ENCODE results near the gene ZNF697.
"Not testable (repeated sequence)": the region's sequence is repeated elsewhere in the genome, so short reads cannot be mapped to it uniquely, and the experiment has no call there.

Gene ZNF697

GRCh38 chr1:119647734-119648619 lies at the start of gene ZNF697:
Gene ZNF697, minus strand, starts transcription at chr1:119648266. Its CDS starts 22,166 bp downstream, at chr1:119626100.
- H3K4me3 Mint-ChIP-seq, result peak within 1 kb of the TSS; percentile 83 to 87
- no peaks in the 10 kb centered on the region for H3K9me3 Mint-ChIP-seq
- peaks cover 97% of the 10 kb centered on the region for H3K27me3 Mint-ChIP-seq
- DNase-seq, result peak; percentile 39 to 41
- peak; percentile 81 for ATAC-seq
- peaks cover 26% of the 10 kb centered on the region for H3K4me1 Mint-ChIP-seq
- H3K27ac Mint-ChIP-seq, result peak within 1 kb of the TSS in 1 of 2 donors; percentile 5

- Mint-ChIP-seq H3K27ac (no peak overlapping the region), H3K27me3 (peaks cover 23% of the 10 kb centered on the region), H3K9me3 (peaks cover 9 to 31% of the 10 kb centered on the region in 2 donors), H3K4me3 (no peak overlapping the region), H3K4me1 (no peaks in the 10 kb centered on the region)
- no peak for DNase-seq
- ATAC-seq, result no peak
Measured at GRCh38 chr1:119697598-119697997, 49.5 kb upstream of the ZNF697 start.

GRCh38 chr1:119696863-119697262 lies 48.8 kb upstream of the ZNF697 start:
- H3K4me3 Mint-ChIP-seq, H3K4me1 Mint-ChIP-seq, ATAC-seq, DNase-seq: not testable (repeated sequence)
- Mint-ChIP-seq H3K27ac (peak overlapping the region in 1 of 2 donors; percentile 14), H3K9me3 (peaks cover 2 to 23% of the 10 kb centered on the region in 2 donors), H3K27me3 (peaks cover 23% of the 10 kb centered on the region)

DNA sequence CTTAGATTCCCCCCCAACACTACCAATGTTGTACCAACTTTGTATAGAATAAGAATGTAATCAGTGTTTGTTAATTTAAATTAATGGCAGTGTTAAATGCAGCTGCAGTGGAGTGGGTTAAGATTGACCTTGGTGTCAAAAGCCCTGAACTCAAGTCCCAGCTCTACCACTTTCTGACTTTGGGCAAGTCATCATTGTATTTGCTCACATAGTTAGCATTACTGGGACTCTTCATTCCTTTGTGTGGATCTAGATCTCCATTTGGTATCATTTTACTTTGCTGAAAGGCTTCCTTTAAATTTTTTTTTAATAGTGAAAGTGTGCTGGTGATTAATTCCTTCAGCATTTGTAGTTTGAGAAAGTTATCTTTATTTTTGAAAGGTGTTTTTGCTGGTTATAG lies 41.4 kb upstream of the ZNF697 start:
- Mint-ChIP-seq H3K4me3 (no peak overlapping the region), H3K9me3 (no peaks in the 10 kb centered on the region), H3K27me3 (peaks cover 15% of the 10 kb centered on the region), H3K4me1 (no peaks in the 10 kb centered on the region), H3K27ac (no peak overlapping the region)
- ATAC-seq (no peak), DNase-seq (no peak)

- no peaks in the 10 kb centered on the region for H3K4me1 Mint-ChIP-seq
- no peak for ATAC-seq
- no peaks in the 10 kb centered on the region for H3K9me3 Mint-ChIP-seq
- H3K27ac Mint-ChIP-seq, result no peak overlapping the region
- no peak overlapping the region for H3K4me3 Mint-ChIP-seq
- DNase-seq, result no peak
- H3K27me3 Mint-ChIP-seq, result peaks cover 8% of the 10 kb centered on the region
Measured at GRCh38 chr1:119688810-119689209, 40.7 kb upstream of the ZNF697 start.

DNA sequence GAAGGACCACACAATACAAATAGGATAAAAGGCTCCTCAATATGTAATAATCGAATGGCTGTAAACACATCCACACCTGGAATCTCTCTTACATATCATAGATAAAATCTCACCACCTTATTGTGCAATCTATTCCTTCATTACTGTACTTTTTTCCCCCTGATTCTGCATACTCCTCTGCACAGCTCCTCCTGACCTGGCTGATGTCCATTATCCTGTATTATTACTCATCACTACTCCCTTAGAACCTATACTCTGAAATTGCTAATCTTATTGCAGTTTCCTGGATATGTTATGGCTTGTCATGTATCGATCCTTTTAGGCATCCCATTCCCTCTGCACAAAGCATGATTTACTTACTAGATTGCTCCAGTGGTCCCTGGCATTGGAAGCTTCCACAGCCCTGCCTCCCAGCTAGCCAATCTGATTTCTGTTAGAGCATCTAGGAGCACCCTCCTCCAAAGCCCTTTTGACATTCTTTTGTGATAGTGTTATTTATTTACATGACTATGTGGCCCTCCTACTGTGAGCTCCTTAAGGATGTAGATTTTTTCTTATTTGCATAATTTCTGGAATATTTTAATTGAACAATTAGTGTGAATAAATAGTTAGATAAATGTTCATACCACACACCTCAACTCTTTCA lies 39.5 kb upstream of the ZNF697 start:
- H3K4me3 Mint-ChIP-seq, result no peak overlapping the region

GRCh38 chr1:119686661-119687060 lies 38.6 kb upstream of the ZNF697 start:
- Mint-ChIP-seq H3K4me1 (no peaks in the 10 kb centered on the region), H3K27me3 (peaks cover 7% of the 10 kb centered on the region), H3K9me3 (no peaks in the 10 kb centered on the region), H3K4me3 (no peak overlapping the region), H3K27ac (no peak overlapping the region)
- no peak for DNase-seq
- no peak for ATAC-seq

More for the DNA sequence above, 39.5 kb upstream of the ZNF697 start:
- Mint-ChIP-seq H3K27ac (no peak overlapping the region), H3K9me3 (no peaks in the 10 kb centered on the region), H3K4me1 (no peaks in the 10 kb centered on the region), H3K27me3 (peaks cover 7% of the 10 kb centered on the region)
- no peak for ATAC-seq
- DNase-seq, result no peak

DNA sequence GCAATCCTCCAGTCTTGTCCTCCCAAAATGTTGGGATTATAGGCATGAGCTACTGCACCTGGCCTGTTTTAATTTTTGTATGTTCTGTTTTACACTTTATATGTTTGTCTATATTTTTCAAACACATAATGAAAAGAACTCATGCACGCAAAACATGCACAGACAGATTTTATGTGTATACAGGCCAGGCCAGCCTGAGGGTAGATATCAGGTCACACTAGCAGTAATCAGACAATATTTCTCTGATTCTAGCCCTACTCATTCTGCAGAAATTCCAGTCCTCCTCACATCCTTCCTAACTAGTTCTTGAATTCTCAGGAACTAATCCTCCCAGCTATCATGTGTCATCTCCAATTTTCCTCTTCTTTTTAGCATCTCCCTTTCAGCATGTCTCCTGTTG lies 35.8 kb upstream of the ZNF697 start:
- Mint-ChIP-seq H3K4me3 (no peak overlapping the region), H3K4me1 (no peaks in the 10 kb centered on the region), H3K27ac (no peak overlapping the region), H3K27me3 (peaks cover 7% of the 10 kb centered on the region), H3K9me3 (no peaks in the 10 kb centered on the region)
- DNase-seq, result no peak
- ATAC-seq, result no peak

GRCh38 chr1:119682141-119682540 lies 34.1 kb upstream of the ZNF697 start:
- no peak for DNase-seq
- Mint-ChIP-seq H3K27me3 (peaks cover 6% of the 10 kb centered on the region), H3K4me3 (no peak overlapping the region), H3K9me3 (no peaks in the 10 kb centered on the region), H3K27ac (no peak overlapping the region), H3K4me1 (no peaks in the 10 kb centered on the region)
- ATAC-seq, result no peak

DNA sequence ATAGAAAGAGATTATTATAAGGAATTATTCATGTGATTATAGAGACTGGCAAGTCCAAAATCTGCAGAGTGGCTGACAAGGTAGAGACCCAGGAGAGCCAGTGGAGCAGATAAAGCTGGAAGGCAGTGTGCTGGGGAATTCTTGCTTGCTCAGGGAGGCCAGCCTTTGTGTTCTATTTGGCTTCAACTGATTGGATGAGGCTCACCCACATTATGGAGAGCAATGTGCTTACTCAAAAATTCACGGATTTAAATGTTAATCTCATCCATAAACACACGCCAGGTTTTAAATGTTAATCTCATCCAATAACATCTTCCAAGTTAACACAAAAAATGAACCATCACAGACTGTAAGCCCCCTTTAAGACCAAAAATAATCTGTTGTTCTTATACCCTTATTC lies 33.5 kb upstream of the ZNF697 start:
- Mint-ChIP-seq H3K27me3 (peaks cover under 1% of the 10 kb centered on the region), H3K27ac (no peak overlapping the region), H3K4me3 (no peak overlapping the region), H3K4me1 (no peaks in the 10 kb centered on the region), H3K9me3 (no peaks in the 10 kb centered on the region)
- ATAC-seq (no peak), DNase-seq (no peak)

- Mint-ChIP-seq H3K9me3 (no peaks in the 10 kb centered on the region), H3K4me3 (no peak overlapping the region), H3K4me1 (peaks cover 2% of the 10 kb centered on the region), H3K27me3 (no peaks in the 10 kb centered on the region), H3K27ac (no peak overlapping the region)
- DNase-seq (no peak), ATAC-seq (no peak)
Measured at GRCh38 chr1:119680723-119681122, 32.7 kb upstream of the ZNF697 start.

DNA sequence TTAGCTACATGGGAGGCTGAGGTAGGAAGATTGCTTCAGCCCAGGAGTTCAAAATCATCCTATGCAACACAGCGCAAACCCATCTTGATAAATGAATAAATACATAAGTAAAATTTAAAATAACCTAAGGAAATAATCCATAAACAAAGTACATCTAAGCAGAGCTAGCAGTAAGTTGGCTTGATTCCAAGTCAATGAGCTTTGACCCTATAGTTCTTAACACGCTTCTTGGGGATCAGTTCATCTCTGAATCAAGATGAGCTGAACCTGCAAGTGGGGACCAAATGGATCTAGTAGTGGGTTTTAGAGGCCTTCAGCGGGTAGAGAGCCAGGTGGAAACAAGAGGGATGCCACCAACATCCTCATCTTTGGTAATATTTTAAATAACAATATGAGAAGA lies 32.1 kb upstream of the ZNF697 start:
- Mint-ChIP-seq H3K4me3 (no peak overlapping the region), H3K4me1 (peaks cover 6% of the 10 kb centered on the region), H3K27me3 (no peaks in the 10 kb centered on the region), H3K27ac (no peak overlapping the region), H3K9me3 (no peaks in the 10 kb centered on the region)
- ATAC-seq, result no peak
- no peak for DNase-seq

DNA sequence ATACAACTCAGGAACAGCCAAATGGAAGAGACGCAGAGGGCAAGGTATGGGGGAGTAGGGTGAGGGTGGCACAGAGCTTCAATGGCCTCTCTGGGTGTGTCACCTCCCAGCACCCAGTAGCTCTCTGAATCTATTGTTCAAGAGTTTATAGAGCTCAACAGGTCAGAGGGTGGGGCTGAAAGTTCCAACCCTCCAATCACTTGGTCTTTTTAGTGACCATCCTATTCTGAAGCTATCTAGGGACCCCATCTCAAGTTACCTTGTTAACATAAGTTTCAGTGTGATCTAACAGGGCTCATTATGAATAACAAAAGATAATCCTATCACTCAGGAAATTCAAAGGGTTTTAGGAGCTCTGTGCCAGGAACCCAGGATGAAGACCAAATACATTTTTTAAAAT lies 31.2 kb upstream of the ZNF697 start:
- Mint-ChIP-seq H3K27me3 (no peaks in the 10 kb centered on the region), H3K9me3 (no peaks in the 10 kb centered on the region), H3K4me1 (peaks cover 6% of the 10 kb centered on the region), H3K4me3 (no peak overlapping the region), H3K27ac (peak overlapping the region in 1 of 2 donors; percentile 64)
- ATAC-seq (no peak), DNase-seq (no peak)

DNA sequence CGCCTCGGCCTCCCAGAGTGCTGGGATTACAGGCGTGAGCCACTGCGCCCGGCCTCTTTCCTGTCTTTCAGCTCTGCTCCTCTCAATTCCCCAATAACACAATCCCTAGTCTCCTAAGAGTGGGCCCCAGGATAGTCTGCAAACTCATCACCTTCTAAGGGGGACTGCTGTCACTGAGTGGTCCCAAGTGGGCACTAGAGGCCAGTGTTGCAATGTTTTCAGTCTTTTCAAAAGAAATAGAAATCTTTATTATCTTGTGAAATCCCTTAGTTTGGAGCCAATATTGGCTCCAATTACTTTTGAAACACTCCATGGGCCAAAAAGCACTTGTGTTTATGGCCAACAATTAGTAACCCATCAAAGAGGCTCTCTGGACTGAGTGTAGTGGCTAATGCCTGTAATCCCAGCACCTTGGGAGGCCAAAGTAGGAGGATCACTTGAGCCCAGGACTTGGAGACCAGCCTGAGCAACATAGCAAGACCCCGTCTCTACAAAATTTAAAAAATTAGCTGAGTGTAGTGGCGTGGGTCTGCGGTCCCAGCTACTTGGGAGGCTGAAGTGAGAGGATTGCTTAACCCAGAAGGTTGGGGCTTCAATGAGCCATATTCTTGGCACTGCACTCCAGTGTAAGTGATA lies 28.6 kb upstream of the ZNF697 start:
- Mint-ChIP-seq H3K4me3 (no peak overlapping the region), H3K27ac (no peak overlapping the region), H3K9me3 (no peaks in the 10 kb centered on the region), H3K4me1 (peaks cover 6% of the 10 kb centered on the region), H3K27me3 (peaks cover 12% of the 10 kb centered on the region)
- no peak for ATAC-seq
- no peak for DNase-seq

DNA sequence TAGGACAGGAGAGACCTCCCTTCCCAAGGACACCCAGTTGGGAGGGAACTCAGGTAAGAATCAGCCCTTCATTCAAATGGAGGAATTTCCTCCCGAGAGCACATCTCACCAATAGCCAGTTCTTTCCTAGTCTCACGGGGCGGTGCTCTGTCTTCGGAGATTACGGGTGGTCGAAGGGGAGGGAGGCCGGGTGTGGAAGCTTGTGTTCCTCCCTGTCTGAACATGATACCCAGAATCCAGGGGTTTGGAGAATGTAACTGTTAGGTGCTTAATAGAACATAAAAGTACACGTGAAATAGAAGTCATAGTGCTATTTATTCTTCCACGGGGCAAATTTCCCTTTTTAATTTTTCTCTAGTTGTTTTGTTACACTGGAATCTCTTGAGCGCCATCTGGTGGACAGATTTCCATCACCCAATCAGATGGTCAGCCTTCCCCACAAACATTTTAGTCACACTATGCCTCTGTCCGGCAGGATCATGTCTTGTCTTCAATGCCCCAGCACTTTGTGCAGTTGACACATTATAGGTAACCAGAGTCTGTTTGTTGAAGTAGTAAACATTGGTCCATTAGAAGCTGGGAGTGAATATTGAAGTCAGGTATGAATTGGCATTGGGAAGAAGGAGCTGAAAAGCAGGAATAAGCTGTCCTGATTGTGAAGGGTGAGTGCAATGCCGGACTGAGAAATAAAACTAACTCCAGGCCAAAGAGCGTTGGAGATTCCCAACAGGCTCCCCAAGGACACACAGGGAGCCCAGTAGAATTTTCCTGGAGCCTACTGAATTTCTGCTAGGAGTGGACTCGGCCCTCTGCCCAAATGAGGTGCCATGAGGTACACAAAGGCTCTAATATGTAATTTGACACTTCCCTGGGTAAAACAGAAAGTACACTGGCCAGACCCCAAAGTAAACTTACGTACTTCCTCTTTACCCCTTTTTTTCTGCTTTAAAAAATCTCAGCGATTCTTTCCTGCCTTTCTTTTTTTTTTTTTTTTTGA lies 27.6 kb upstream of the ZNF697 start:
- peak; percentile 75 for ATAC-seq
- peaks cover 6% of the 10 kb centered on the region for H3K4me1 Mint-ChIP-seq
- DNase-seq, result peak; percentile 70
- H3K9me3 Mint-ChIP-seq, result no peaks in the 10 kb centered on the region
- peak overlapping the region; percentile 71 to 72 for H3K4me3 Mint-ChIP-seq
- H3K27ac Mint-ChIP-seq, result no peak overlapping the region
- peaks cover 19% of the 10 kb centered on the region for H3K27me3 Mint-ChIP-seq

All from stimulated activated naive CD8-positive, alpha-beta T cell treated with anti-CD3 and anti-CD28 coated beads, Interleukin-15, amount 100 ng/mL, for 72 hours (primary cell).